NCI-H1694 treated with DMSO at 0.1 percent for 48 hours (cell line): ENCODE data around the gene DNMT3L.

Source experiments
- DNase-seq: peaks from one replicate; lab custom pipeline; 2025; lab: John Stamatoyannopoulos, UW

Gene DNMT3L

GRCh38 chr21:44279354-44280260 is 17.9 kb upstream of the DNMT3L start:
- no peak for DNase-seq

- DNase-seq: no peak
Observed at GRCh38 chr21:44275041-44275440, 13.3 kb upstream of the DNMT3L start.

- DNase-seq: no peak
Observed at GRCh38 chr21:44273046-44273445, 11.3 kb upstream of the DNMT3L start.

GRCh38 chr21:44272284-44272858 is 10.7 kb upstream of the DNMT3L start:
- DNase-seq: no peak

- DNase-seq: no peak
Observed at GRCh38 chr21:44271558-44272283, 10.0 kb upstream of the DNMT3L start.

GRCh38 chr21:44269090-44269489 is 7.4 kb upstream of the DNMT3L start:
- no peak for DNase-seq

- no peak for DNase-seq
Observed at GRCh38 chr21:44267655-44268142, 6.0 kb upstream of the DNMT3L start.

- no peak for DNase-seq
Observed at GRCh38 chr21:44265734-44266270, 4.1 kb upstream of the DNMT3L start.

GRCh38 chr21:44263768-44264167 is 2.1 kb upstream of the DNMT3L start:
- DNase-seq: no peak

- DNase-seq: no peak
Observed at GRCh38 chr21:44263221-44263760, 1.6 kb upstream of the DNMT3L start.

- no peak for DNase-seq
Observed at GRCh38 chr21:44262338-44263056, 800 bp upstream of the DNMT3L start.

GRCh38 chr21:44260791-44261631 is 686 bp downstream of the DNMT3L start:
- no peak for DNase-seq

GRCh38 chr21:44260066-44260465 is 1.6 kb downstream of the DNMT3L start:
- DNase-seq: no peak

- DNase-seq: no peak
Observed at GRCh38 chr21:44259082-44259705, 2.5 kb downstream of the DNMT3L start.

- no peak for DNase-seq
Observed at GRCh38 chr21:44258056-44258725, 3.5 kb downstream of the DNMT3L start.

GRCh38 chr21:44255511-44255981 is 6.2 kb downstream of the DNMT3L start:
- DNase-seq: no peak

- DNase-seq: no peak
Observed at GRCh38 chr21:44253832-44254710, 7.6 kb downstream of the DNMT3L start.
